Activated T-cell treated with anti-CD3 and anti-CD28 coated beads, Interleukin-2, amount 50 U/mL, for 48 hours (primary cell): ENCODE data around the gene ADNP.
A peak's percentile ranks its signal among the peaks of the same experiment; 100 is the strongest.
"Not testable (repeated sequence)": the region's sequence is repeated elsewhere in the genome, so short reads cannot be mapped to it uniquely, and the experiment has no call there.

Source experiments
- DNase-seq, 2 experiments: peaks; one replicate each; pipeline ENCODE4 v3.0.0-alpha.2; 2020

The ADNP gene

DNA sequence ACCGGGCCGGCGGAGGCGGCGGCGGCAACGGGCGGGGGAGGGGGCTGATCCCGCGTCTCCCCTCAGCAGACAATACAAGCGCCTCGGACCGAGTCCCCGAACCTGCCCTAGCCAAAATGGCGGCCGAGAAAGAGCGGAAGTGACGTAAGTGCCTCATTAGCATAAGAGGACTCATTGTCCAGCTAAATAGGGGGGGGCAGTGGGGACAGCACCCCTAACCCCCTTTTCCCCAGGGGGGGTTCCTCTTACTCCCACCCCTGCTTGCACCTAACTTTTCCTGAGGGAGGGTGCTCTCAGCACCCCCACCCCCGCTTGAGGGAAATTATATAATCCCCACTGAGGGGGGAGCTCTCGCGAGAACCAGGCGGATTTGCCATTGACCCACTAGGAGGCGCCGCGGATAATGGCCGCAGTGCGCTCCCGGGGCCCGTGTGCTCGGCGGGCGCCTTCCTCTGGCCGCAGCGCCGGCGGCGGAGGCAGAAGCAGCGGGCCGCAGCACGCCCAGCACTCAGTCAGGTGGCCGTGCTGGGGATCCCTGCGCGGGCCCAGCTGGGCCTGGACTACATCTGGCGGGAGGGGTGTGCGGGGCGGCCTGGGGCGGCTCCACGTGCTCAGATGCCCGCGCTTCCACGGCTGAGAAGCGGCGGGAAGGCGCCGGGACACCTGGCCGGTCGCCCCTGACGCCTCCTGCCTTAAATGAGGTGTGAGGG lies at the start of gene ADNP:
ADNP (minus strand) TSS at position 132 of the 710 bp plus-strand sequence. CDS start 27,441 bp downstream, outside the sequence.
- peak; percentile 91 to 92 for DNase-seq

DNA sequence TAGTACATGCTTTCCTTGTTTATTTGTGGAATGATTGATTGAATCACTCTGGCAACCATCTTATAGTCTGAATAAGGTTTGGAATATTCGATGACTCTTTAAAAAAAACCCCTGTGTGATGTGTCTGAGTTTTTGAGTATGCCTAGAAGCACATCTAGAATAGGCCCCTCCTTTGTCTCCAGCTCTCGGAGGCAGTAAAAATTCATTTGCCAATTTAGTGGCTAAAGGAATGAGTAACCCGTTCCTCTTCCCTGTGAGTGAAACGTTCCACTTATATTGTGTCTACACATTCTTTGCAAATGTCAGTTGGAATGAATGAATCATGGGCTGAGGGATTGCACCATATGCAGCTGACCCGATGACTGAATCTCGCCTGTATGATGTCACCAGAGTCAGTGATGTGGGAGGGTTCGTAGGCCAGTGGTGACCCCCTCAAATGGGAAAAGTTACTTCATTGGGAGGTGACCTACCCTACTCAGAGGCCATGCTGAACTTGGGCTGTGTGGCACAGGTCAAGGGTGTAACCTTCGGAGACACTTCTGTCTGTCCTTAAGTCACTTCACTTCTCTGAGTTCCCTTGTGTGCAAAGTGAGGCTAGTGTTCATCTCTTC lies 48.9 kb upstream of the ADNP start:
- peak; percentile 69 to 72 for DNase-seq

DNA sequence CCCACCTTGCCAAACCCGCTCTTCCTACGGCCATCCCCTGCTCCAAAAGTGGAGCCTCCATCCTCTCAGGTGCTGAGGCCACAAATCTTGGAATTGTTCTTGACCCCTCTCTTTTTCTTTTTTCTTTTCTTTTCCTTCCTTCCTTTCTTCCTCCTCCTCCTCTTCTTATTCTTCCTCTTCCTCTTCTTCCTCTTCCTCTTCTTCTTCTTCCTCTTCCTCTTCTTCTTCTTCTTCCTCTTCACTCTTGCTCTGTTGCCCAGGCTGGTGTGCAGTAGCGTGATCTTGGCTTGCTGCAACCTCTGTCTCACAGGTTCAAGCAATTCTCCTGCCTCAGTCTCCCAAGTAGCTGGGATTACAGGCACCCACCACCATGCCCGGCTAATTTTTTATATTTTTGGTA lies 47.3 kb upstream of the ADNP start:
- not testable (repeated sequence) for DNase-seq

DNA sequence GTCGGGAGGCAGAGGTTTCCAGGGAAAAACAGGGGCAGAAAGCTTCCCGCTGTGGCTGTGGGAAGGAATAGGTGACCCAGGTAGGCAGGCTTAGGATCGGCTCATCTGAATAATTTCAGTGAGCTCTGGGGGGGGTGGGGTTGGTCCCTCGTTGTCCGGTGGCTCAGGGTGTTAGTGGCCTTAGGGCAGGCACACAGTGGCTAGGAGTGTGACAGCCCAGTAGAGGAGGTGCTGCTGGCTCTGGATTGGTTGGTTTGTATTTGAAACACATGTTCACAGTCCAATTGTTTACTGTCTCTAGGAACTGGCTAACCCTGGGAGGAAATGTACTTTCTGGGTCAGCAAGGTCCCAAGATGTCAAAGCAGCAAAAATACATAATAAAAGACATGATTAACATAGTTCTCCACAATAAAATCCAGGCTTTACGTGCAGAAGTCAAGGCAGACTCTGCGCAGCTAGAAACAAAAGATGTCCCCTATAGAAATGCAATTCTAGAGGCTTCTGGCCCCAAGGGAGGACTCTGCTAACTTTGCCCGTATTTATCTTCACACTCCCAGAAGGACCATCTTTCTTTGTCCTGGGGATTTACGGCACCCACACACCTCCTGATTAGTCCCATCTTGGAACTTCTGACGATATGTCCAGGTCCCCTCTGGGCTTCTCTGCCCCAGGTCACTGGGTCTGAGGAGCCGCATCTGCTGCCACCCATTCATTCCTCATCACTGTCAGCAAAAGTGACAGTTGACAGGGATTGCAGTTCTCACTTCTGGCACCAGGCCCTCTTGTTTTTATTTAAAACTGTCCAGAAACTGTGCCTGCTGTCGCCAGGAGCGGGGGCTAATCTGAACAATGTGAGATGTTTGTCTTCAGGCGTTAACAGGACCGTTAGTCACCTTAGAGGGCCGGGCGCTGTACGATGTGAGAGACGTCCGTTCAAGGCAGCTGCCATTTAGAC lies 46.1 kb upstream of the ADNP start:
- no peak for DNase-seq

DNA sequence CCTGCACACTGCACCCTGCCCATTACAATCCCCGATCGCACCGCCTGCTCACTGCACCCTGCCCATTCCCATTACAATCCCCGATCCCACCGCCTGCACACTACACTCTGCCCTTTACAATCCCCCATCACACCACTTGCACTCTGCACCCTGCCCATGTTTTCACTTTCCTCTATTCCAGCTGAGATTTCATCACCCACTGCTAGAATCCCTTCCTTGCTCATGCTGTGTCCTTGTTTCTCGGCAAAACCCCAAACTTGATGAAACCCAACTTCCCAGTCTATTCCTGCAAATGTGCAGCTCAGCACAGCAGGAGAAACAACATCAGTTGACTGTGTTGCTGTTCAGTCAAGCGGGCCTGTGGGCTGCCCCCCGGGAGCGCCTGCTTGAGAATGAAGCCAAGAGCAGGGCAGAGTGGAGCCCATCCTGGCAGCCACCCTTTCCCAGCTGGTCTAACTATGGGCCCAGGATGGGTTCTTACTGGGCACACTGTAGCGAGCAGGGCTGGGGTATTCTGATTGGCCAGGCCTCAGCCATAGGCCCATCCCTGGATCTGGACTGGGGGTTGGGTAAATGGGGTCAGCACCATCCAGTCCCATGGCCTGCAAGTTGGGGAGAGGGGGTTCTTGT lies 44.6 kb upstream of the ADNP start:
- DNase-seq = no peak

DNA sequence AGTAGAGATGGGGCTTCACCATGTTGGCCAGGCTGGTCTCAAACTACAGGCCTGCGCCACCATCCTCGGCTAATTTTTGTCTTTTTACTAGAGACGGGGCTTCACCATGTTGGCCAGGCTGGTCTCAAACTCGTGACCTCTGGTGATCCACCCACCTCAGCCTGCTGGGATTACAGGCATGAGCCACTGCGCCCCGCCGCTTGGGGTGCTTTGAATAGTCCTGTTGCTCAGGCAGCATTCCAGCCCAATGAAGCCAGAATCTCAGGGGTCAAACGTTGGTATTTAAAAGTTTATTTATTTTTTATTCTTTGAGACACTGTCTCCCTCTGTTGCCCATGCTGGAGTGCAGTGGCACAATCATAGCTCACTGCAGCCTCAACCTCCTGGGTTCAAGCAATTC lies 38.7 kb upstream of the ADNP start:
- no peak for DNase-seq

DNA sequence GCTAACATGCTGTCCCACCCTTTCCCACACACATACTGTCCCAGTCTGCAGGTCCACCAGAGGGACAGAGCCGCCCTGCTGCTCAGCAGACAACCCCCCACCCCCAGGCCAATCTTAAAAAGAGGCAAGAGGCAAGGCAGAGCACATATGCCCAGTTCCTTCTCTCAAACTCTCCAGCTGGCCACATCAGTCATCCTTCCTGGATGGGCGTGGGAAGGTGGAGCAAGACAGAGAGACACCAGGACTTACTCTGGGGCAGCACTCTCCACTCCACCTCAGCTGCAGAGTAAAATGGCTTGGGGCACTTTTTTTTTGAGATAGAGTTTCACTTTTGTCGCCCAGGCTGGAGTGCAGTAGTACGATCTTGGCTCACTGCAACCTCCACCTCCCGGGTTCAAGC lies 38.2 kb upstream of the ADNP start:
- DNase-seq = no peak

DNA sequence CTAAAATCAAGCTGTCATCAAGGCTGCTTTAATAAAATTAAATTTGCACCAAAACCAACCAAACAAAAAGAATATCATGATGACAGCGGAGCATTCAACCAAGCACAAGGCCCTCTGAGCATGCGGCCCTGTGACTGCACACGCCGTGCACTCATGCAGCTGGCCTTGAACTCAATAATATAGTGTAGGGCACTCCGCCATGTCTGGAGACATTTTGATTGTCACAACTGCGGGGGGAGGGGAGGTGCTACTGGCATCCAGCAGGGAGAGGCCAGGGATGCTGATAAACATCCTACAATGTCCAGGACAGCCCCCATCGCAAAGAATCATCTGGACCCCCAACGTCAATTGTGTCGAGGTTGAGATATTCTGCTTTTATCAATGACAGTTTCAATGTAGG lies 37.1 kb upstream of the ADNP start:
- DNase-seq = no peak

DNA sequence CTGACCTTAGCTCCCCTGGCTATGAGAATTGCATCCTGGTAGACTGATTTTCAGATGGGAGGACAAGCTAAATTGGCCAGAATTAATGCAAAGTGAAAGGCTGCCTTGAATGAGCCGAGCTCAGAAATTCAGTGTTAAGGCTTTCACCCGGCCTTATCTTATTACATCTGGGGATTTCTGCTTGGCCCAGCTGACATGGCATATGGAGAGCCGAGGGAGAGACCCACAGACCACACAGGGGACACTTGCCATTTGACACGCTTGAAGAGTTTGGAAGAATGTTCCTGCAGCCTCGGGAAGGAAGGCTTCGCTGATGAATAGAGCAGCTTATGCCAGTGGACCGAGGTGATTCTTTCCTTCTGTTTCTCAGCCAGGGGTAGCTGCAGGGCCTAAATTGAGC lies 36.3 kb upstream of the ADNP start:
- DNase-seq = no peak

DNA sequence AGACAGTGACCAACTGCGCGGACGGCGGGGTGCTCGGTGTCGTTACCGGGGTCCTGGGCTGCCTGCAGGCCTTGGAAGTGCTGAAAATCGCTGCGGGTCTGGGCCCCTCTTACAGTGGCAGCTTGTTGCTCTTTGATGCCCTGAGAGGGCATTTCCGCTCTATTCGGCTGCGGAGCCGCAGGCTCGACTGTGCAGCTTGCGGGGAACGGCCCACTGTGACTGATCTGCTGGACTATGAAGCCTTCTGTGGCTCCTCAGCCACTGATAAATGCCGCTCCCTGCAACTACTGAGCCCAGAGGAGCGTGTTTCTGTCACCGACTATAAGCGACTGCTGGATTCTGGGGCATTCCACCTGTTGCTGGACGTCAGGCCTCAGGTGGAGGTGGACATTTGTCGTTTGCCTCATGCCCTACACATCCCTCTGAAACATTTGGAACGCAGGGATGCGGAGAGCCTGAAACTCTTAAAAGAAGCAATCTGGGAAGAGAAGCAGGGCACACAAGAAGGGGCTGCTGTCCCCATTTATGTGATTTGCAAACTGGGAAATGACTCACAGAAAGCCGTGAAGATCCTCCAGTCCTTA lies 28.4 kb upstream of the ADNP start:
- no peak for DNase-seq

DNA sequence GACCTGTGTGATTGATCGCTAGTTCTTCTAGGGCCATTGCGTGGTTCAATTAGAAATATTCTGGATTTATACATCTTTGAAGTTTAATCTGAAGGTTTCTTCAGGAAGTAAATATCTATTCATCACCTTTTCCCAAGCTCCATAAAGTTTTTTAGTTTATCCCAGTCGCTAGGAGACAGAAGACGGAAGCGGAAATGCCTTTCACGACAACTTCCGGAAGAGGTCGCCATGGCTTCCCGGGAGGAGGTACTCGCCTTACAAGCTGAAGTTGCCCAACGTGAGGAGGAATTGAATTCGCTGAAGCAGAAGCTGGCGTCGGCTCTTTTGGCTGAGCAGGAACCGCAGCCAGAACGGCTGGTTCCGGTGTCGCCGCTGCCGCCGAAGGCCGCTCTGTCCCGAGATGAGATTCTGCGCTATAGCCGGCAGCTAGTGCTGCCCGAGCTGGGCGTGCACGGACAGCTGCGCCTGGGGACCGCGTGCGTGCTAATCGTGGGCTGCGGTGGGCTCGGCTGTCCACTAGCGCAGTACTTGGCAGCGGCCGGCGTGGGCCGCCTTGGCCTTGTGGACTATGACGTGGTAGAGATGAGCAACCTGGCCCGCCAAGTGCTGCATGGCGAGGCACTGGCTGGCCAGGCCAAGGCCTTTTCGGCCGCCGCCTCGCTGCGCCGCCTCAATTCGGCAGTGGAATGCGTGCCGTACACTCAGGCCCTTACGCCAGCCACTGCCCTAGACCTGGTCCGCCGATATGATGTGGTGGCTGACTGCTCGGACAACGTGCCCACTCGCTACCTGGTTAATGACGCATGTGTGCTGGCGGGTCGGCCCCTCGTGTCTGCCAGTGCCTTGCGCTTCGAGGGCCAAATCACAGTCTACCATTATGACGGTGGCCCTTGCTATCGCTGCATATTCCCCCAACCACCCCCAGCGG lies 27.6 kb upstream of the ADNP start, which contains the start of gene MOCS3:
MOCS3 (plus strand) TSS at position 204 of the 928 bp plus-strand sequence; CDS start at position 229, 25 bp downstream.
- peak; percentile 82 to 85 for DNase-seq

DNA sequence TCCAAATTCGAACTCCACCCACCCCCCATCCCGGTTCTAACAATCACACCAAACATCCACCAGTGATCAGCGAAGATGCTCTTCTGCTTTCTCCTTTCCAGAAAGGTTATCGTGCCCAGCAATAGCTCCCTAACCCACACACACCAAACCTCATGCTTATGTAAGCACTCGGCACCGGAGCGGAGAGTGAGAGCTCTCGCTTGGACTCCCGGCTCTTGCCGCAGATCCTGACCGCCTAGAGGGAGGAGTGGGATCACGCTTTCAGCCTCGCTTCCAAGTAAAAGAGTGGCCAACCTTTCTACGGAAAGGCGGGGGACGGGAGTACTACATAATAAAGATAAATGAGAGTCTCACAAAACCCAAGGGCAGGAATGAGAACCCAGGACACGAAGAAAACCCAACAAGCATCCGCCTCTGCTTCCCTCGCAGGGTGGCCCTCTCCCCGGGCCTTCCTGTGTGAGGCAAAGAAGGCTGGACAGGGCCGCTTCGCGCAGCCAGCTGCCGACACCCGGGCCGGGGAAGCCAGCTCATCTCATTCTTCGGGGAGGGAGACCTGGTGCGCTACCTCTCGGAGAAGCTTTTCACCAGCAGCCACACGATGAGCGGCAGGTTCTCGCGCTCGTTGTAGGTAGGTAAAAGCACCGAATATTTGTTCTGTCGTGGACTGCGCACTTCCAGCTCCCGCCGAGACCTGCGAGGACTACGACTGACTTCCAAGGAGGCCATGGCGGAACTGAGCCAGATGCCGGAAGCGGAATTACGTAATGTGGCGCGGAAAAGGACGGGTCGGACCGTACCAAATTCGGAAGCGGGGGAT lies 26.8 kb upstream of the ADNP start, which contains the start of gene DPM1:
DPM1 (minus strand) TSS at position 735 of the 817 bp plus-strand sequence; CDS start at position 726, 9 bp downstream.
- peak; percentile 90 to 91 for DNase-seq

DNA sequence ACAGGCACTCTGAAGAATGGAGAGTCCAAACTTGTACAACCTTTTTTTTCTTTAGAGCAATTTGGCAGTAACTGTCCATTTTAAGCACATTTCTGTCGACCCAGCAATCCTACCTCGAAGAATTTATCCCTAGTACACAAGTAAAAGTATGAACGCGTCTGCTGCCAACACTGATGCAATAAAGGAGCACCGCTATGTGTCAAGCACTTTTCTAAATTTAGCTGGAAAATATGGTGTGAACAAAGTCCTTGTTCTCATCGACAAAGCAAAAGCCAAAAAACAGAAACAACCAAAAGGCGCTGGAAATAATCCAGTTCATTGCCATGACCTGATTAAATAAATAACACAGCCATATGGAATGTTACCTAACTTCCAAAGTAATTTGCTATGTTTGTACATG lies 26.0 kb upstream of the ADNP start:
- DNase-seq = no peak

DNA sequence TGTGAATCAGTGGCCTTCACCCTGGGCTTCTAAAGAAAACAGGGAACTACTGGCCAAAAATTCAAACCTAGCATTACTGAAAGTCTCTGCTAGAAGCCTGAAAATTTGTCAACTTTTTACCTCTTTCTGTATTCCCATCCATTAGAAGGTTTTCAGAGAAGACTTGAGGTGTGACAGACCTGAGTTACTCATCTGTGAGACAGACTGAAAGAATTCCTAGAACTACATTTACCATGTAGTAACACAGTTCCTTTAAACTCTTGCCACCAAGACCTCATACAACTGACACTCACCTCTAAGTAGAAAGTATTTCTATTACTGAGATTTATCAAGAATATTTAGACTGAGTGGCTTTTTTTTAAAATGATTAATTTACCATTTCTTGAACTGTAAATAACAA lies 22.6 kb upstream of the ADNP start:
- DNase-seq = no peak

DNA sequence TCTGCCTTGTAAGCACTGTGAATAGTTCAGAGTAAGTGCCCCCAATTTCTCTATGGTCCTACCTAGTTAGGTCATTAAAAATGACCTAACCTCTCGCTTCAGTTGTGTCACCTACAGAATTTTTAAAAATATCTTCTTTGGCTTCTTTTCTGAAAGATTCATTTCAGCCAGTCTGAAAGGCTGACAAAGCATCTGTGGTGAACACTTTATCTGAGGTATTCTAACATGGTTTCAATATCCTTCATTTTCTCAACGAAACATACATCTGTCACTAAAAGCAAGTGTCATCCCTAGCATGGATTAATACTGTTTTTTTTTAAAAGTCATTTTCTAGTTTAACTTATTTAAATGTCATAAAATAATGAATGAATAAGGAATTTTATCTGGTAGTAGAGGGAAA lies 22.0 kb upstream of the ADNP start:
- no peak for DNase-seq

DNA sequence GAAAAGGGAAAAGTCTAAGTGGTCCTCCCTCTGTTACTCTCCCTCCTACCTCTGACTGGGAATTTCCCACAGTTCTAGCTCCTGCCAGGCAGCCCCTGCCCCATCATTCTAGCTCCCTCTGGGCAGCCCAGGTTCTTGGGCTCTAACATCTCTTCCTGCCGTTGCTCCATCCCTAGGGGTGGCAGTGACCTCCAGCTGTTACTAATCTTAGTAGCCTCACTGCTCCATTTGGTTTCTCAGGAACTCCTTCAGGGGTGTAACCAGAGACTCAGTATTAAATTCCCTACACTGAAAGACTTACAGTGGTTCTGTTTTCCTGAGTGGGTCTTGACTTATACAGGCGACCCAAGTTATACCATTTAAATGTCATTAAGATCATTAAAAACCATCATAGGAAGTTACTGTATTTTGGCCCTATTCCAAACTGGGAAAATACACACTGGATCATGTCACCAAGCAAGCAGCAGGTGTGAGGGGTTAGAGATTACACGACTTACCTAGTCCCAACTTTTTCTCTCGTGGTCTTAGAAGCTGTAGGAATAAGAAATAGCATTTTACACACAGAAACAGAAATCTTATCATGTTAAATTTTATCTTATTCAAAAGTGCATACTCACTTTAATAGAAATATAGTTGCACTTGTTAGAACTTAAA lies 17.0 kb upstream of the ADNP start:
- DNase-seq = no peak

DNA sequence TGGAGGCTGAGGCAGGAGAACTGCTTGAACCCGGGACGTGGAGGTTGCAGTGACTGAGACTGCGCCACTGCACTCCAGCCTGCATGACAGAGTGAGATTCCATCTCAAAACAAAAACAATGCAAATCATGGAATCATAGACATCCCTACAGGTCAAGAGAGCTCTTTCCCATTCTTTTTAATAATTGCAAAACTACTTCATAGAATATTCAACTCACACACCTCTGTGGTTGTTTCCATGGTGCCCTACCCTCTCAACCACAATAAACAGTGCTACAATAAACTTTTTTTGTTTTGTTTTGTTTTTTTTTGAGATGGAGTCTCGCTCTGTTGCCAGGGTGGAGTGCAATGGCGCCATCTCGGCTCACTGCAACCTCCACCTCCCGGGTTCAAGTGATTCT lies 11.8 kb upstream of the ADNP start:
- DNase-seq = no peak

DNA sequence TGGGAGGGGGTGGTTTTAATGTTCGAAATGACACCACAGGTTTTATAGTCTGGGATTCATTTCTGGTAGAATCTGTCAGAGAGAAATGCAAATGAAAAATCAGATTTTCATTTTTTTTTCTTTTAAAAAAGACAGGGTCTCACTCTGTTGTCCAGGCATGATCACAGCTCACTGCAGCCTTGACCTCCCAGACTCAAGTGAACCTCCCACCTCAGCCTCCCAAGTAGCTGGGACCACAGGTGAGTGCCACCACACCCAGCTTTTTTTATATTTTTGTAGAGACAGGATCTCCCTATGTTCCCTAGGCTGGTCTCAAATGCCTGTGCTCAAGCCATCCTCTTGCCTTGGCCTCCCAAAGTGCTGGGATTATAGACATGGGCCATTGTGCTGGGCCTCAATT lies 2.4 kb upstream of the ADNP start:
- no peak for DNase-seq

DNA sequence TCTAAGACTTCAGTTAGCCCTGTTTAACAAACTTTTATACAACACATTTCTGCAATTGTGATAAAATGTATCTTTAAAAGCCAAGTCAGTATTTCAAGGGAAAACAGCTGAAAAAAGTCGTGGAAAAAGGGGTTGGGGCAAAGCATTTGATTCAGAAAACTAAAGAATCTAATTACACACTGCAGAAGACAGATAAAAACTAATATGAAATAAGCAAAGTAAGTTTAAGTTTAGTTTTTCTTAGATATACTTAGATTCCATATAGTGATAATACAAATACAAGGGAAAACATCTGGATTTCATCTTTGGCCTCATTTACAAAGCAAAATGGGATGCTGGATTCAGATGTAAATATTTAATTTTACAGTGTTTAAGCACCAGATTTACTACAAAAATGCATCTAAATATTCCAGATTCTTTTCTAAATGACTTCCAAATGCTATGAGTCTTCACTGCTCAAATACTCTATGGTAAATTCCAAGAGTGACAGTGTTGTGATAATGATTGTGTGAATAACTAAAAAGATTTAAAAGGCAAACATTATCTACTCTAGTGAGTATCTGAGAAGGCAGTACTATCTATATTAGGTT lies 1.5 kb upstream of the ADNP start:
- DNase-seq = no peak
